GM21360 (cell line): ENCODE results near the gene WHRN.

ENCODE experiments used
- ATAC-seq: cut with Tn5 transposase; IDR thresholded peaks from one replicate; pipeline ENCODE4 v1.9.1; 2021; ENCODE audit warnings: mild to moderate bottlenecking, moderate library complexity; ENCODE audit not compliant: unreplicated experiment

The WHRN gene

DNA sequence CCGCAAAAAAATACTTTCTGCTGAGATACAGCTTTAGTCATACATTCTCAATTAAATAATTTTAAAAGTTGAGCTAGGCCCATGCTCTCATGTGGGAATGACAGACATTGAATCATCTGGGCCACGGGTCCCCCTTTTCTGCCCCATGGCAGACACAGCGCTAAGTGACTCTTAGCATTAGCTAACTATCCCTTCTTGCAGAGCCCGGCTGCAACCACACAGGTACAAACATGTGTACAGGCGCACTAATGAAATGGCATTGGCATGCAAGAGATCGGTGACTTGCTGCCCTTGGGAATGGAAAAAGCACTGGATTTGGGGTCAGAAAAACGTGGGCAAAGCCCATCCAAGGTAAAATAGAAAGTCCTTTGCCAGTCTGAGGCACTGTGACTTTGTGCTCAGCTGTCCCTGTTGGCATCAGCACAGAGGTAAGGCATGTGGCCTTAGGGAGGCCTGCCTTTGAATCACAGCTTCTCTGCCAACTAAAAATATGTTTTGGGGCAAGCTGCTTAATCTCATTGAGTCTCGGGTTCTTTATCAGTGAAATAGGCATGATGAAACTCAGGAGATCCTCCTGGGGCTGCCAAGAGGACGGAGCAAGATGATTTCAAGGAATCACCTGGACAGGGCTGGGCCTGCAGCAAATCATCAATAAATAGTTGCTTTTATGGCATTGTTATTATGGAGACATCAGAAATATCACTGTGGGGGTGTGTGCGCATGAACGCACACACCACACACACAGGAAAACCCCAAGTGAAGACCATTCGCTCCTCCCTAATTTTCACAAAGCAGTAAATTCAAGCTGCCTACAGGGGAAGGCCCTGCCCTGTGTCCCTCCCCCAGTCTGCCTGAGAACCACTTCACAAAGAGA lies 54.2 kb downstream of the WHRN start:
- ATAC-seq, result peak; percentile 68

GRCh38 chr9:114450181-114450580 lies 55.1 kb downstream of the WHRN start:
- ATAC-seq, result no peak

DNA sequence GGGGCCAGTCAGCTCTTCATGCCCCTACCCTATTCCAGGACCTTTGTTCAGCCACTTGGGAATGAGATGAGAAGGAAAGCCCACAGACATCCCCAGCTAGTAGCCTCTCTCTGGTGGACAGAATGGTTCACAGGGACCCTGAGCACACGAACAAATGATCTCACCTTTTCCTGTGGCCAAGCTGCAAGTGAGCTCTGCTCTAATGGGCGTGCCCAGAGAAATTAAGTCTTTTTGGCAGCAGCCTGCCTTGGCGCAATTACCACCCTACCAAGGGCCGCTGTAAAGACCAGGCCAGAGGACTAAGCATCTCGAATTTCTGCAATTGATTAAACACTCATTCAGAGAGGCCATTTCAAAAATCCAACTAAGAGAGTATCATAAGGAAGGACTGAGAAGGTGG lies 56.0 kb downstream of the WHRN start:
- no peak for ATAC-seq

GRCh38 chr9:114448706-114449105 lies 56.6 kb downstream of the WHRN start:
- ATAC-seq, result no peak

DNA sequence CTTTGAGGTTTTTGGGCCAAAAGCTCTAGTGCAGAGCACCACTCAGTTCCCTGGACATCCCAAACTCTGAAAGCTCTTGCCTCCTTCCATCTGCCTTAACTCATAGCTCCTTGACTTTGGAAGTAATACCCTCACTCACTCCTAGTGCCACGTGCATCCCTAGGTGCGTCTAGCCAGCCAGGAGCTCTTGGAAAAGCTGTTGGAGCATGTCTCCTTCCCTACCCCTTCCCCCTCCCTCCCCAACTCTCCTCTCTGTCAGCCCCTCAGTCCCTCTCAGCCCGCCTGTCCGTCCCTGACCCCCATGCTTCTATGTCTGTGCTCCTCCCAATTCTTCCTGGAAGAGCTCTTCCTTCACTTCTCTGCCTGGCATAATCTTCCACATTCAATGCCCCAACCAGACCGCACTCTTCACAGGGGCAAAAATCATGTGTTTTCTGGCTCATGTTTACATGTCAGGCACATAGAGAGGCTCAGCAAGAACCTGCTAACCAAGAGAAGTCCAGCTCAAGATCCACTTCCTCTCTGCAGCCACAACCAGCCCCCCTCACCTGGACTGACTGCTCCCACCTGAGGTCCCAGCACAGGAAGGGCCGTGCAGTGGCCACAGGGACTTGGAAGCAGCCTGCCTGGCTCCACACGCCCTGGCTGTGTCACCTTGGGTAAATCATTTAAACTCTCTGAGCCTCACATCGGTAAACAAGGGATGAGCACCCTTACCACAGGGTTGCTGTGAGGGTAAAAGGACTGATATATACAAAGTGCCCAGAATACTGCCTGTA lies 58.4 kb downstream of the WHRN start:
- ATAC-seq, result no peak

GRCh38 chr9:114446036-114446435 lies 59.2 kb downstream of the WHRN start:
- ATAC-seq, result no peak

DNA sequence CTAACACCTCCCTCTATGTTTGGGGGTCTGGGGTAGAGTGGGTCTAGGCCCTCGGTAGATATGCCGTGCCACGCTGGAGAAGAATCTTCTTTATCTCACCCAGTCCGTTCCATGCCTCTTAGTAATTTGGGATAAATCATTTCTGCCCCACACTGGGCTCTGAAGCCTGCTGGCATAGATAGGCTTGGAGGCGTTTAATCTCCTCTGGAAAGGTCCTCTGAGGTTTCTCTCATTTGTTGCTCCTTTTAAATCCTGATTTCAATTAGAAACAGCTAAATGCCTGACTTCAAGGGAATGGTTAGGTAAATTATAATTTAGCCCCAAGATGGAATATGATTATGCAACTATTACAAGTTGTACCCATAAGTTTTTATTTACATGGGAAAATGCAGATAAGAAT lies 59.7 kb downstream of the WHRN start:
- no peak for ATAC-seq

DNA sequence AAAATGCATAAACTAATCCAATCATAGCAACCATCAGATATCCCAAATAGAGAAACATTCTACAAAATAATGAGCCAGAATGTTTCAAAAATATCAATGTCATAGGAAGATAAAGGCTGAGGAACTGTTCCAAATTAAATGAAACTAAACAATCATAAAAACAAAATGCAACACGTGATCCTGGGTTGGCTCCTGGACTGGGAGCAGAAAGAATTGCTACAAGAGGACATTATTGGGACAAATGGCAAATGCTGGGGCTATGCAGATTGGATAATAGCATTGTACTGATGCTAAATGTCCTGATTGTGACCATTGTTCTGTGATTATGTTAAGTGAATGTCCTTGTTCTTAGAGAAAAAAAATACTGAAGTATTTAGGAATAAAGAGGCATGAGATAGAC lies 63.3 kb downstream of the WHRN start:
- ATAC-seq, result no peak

DNA sequence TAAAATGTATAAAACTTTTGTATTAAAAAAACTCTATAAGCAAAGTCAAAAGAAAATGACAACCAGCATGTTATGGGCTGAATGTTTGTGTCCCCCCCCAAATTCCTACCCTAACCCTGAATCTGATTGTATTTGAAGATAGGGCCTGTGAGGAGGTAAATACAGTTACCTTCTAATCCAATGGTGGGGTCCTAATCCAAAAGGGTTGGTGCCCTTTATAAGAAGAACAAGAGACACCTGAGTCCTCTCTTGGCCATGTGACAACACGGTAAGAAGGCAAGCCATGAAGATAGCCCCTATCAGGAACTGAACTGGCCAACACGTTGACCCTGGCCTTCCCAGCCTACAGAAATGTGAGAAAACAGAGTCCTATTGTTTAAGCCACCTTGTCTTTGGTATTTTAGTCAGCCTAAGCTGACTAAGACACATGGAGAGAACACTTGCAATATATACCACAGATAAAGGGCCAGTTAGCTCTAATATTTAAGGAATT lies 67.8 kb downstream of the WHRN start:
- ATAC-seq, result no peak

DNA sequence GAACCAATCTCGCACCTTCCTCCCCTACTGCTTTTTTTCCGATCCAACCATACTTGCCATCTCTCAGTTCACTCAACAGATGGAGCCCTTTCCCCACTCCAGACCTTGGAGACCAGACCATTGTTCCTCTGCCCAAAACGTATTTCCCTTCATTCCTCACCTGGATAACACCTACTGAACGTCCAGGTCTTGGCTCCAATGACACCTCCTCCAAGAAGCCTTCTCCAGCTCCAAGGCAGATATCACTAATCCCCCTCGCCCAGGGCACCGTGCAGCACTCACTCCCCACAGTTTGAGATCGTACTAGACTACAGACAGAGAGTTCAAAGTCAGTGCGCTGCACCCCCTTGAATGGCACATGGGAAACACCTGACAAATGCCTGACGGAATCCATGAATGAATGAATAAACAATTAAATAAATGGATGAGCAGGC lies 70.4 kb downstream of the WHRN start:
- ATAC-seq, result no peak

GRCh38 chr9:114433720-114434255 lies 71.5 kb downstream of the WHRN start:
- ATAC-seq, result no peak

DNA sequence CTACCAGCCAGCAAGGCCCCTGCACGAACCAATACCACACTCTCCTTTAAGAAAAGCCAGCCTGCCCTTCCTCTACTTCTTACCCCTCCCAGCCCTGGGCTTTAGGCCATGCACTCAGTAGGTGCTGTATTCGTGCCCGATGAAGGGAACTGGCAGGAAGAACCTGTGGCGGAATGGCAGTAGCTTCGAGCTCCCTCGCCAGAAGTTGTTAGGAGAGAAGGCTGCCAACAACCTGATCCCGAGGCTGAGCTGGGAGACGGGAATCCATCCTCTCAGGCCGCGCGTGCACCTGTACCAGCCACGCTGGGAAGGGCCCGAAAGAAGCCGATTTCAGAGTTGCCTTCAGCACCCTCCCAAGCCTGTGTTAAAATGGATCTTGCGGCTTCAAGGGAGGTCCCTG lies 72.2 kb downstream of the WHRN start:
- no peak for ATAC-seq

- no peak for ATAC-seq
Measured at GRCh38 chr9:114432323-114433067, 72.8 kb downstream of the WHRN start.

- no peak for ATAC-seq
Measured at GRCh38 chr9:114431770-114432169, 73.5 kb downstream of the WHRN start.

GRCh38 chr9:114431003-114431402 lies 74.3 kb downstream of the WHRN start:
- ATAC-seq, result no peak

- ATAC-seq, result no peak
Measured at GRCh38 chr9:114430457-114430856, 74.8 kb downstream of the WHRN start.

- ATAC-seq, result no peak
Measured at GRCh38 chr9:114429488-114429887, 75.8 kb downstream of the WHRN start.

DNA sequence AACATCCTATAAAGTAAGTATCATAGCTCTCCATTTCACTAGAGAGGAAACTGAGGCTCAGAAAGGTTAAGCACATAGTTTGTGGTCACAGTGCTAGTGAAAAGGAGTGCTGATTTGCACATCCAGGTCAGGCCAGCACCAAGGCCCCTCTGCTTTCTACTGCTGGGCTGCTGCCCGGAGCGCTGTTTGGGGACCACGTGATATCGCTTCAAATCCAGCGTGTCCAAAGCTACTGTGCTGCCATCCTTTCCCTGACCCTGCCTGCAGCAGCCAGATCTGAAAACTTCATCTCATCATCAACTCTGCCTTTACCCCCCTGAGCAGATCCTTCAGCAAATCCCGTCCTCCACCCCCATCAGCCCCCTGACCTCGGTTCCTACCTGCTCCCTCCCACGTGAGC lies 76.8 kb downstream of the WHRN start:
- ATAC-seq, result no peak

DNA sequence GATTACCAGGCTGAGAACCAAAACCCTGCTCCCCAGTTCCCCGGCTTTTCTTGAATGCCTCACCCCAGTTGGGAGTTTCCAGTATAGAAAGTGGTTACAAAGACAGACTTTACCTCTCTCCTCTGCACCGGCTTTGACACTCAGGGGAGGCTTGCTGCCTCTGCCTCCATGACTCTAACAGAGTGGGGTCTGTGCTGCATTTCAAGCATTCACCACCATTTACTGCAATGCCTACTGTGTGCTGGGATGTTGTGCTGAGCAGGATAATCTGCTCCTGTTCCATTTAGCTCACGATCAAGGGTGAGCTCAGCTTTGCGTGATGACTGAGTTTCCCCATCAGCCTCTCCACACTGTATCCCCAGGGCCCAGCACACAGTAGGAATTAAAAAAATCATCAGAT lies 77.6 kb downstream of the WHRN start:
- ATAC-seq, result no peak

GRCh38 chr9:114426046-114426948 lies 79.0 kb downstream of the WHRN start:
- ATAC-seq, result no peak
